Measurements from ENCODE around the gene DNAJA2.

GRCh38 chr16:46972429-46973206 lies 856 bp downstream of the DNAJA2 start:
- TF ChIP-seq CTCF (IDR thresholded peaks at IDR 0.05; ENCODE audit: extremely low read depth in 1 of 2, insufficient read depth in 1 of 2, low read depth in 1 of 2, low read length in 2 of 2) (no peak), POLR2A (IDR thresholded peaks at IDR 0.05; ENCODE audit: low read depth, low read length) (no peak), JUN (IDR thresholded peaks at IDR 0.05; ENCODE audit: borderline replicate concordance, insufficient read depth, insufficient read length, low read depth) (no peak), EZH2 (IDR thresholded peaks at IDR 0.05; ENCODE audit: borderline replicate concordance, low read depth, low read length, severe bottlenecking) (no peak), MYC (IDR thresholded peaks at IDR 0.05; ENCODE audit: low read depth, low read length) (no peak), POLR2AphosphoS5 (IDR thresholded peaks at IDR 0.05; ENCODE audit: insufficient read depth, low read depth, low read length) (no peak)
